SW480 (cell line): ENCODE results near the gene EFNA5.
A peak's percentile ranks its signal among the peaks of the same experiment; 100 is the strongest.

Source experiments
- DNase-seq: peaks from one replicate; pipeline ENCODE4 v3.0.0-alpha.2; 2016; ENCODE audit warnings: low spot score

Gene EFNA5

GRCh38 chr5:107426209-107426608, 244.5 kb downstream of the EFNA5 start:
- no peak for DNase-seq

- DNase-seq = peak; percentile 11
Observed at GRCh38 chr5:107425541-107426031, 245.2 kb downstream of the EFNA5 start.

GRCh38 chr5:107424491-107424890, 246.2 kb downstream of the EFNA5 start:
- no peak for DNase-seq

- no peak for DNase-seq
Observed at GRCh38 chr5:107422494-107422893, 248.2 kb downstream of the EFNA5 start.

GRCh38 chr5:107419498-107419897, 251.2 kb downstream of the EFNA5 start:
- DNase-seq = no peak

- no peak for DNase-seq
Observed at GRCh38 chr5:107418902-107419301, 251.8 kb downstream of the EFNA5 start.

GRCh38 chr5:107418071-107418470, 252.7 kb downstream of the EFNA5 start:
- DNase-seq = no peak

- no peak for DNase-seq
Observed at GRCh38 chr5:107415762-107416161, 255.0 kb downstream of the EFNA5 start.

- DNase-seq = no peak
Observed at GRCh38 chr5:107414802-107415201, 255.9 kb downstream of the EFNA5 start.

- no peak for DNase-seq
Observed at GRCh38 chr5:107413754-107414153, 257.0 kb downstream of the EFNA5 start.

- no peak for DNase-seq
Observed at GRCh38 chr5:107408564-107408963, 262.2 kb downstream of the EFNA5 start.

GRCh38 chr5:107407713-107408298, 262.9 kb downstream of the EFNA5 start:
- no peak for DNase-seq

- DNase-seq = no peak
Observed at GRCh38 chr5:107404595-107405374, 266.0 kb downstream of the EFNA5 start.

- DNase-seq = no peak
Observed at GRCh38 chr5:107403228-107403953, 267.3 kb downstream of the EFNA5 start.

GRCh38 chr5:107402434-107403227, 268.1 kb downstream of the EFNA5 start:
- DNase-seq = no peak

- DNase-seq = no peak
Observed at GRCh38 chr5:107401470-107402122, 269.1 kb downstream of the EFNA5 start.

- no peak for DNase-seq
Observed at GRCh38 chr5:107400328-107400727, 270.4 kb downstream of the EFNA5 start.

GRCh38 chr5:107398703-107399102, 272.0 kb downstream of the EFNA5 start:
- no peak for DNase-seq

- DNase-seq = no peak
Observed at GRCh38 chr5:107396351-107396690, 274.4 kb downstream of the EFNA5 start.

- no peak for DNase-seq
Observed at GRCh38 chr5:107395632-107396350, 274.9 kb downstream of the EFNA5 start.

- no peak for DNase-seq
Observed at GRCh38 chr5:107393851-107394250, 276.9 kb downstream of the EFNA5 start.
